Measurements from ENCODE around the gene LARP4B. TPM values are rescaled to one million over a fixed set of nuclear protein-coding genes. Genes with fewer than 3 reads are reported as not detected.

Gene LARP4B
- total RNA-seq, 1 experiment from 2014 or later = 75.4 TPM

- H3K4me2 ChIP-seq (ENCODE audit: low read depth, low read length, poor library complexity, severe bottlenecking) = no peak overlapping the region
- H3K27ac ChIP-seq (ENCODE audit: low read length) = no peak overlapping the region
- H3K36me3 ChIP-seq (ENCODE audit: insufficient read depth, low read length) = peaks cover 68% of the 10 kb centered on the region
- no peak for DNase-seq
- peaks cover 6% of the 10 kb centered on the region; the same call in 1 of the 2 replicates for H4K20me1 ChIP-seq (ENCODE audit: insufficient read depth, low read depth, low read length)
- no peak overlapping the region for H2AFZ ChIP-seq (ENCODE audit: low read length)
- peaks cover 100% of the 10 kb centered on the region for H3K79me2 ChIP-seq (ENCODE audit: low read length)
- no peak overlapping the region for H3K4me3 ChIP-seq (ENCODE audit: low read length)
- no peaks in the 10 kb centered on the region for H3K9me3 ChIP-seq (ENCODE audit: low read length)
- H3K9me2 ChIP-seq (replicated peaks; ENCODE audit: insufficient read depth, low read length) = no peaks in the 10 kb centered on the region
- peaks cover 21% of the 10 kb centered on the region for H3K4me1 ChIP-seq (ENCODE audit: low read length)
- H3K27me3 ChIP-seq (ENCODE audit: low read length) = no peaks in the 10 kb centered on the region
- H3K9ac ChIP-seq (ENCODE audit: low read length) = no peak overlapping the region
Measured at GRCh38 chr10:853017-853416, 78.5 kb downstream of the LARP4B start.

- Histone ChIP-seq H3K9me3 (ENCODE audit: low read length) (no peaks in the 10 kb centered on the region), H3K79me2 (ENCODE audit: low read length) (peaks cover 98% of the 10 kb centered on the region), H2AFZ (ENCODE audit: low read length) (no peak overlapping the region), H3K27me3 (ENCODE audit: low read length) (no peaks in the 10 kb centered on the region), H3K9ac (ENCODE audit: low read length) (no peak overlapping the region), H4K20me1 (ENCODE audit: insufficient read depth, low read depth, low read length) (peaks cover 9% of the 10 kb centered on the region; the same call in 1 of the 2 replicates), H3K27ac (ENCODE audit: low read length) (no peak overlapping the region), H3K4me3 (ENCODE audit: low read length) (no peak overlapping the region), H3K4me1 (ENCODE audit: low read length) (peaks cover 21% of the 10 kb centered on the region), H3K36me3 (ENCODE audit: insufficient read depth, low read length) (peaks cover 69% of the 10 kb centered on the region), H3K4me2 (ENCODE audit: low read depth, low read length, poor library complexity, severe bottlenecking) (no peak overlapping the region), H3K9me2 (replicated peaks; ENCODE audit: insufficient read depth, low read length) (no peaks in the 10 kb centered on the region)
- DNase-seq = no peak
Measured at GRCh38 chr10:852386-852785, 79.1 kb downstream of the LARP4B start.

GRCh38 chr10:851901-852300 is 79.6 kb downstream of the LARP4B start:
- H3K9me3 ChIP-seq (ENCODE audit: low read length) = no peaks in the 10 kb centered on the region
- peaks cover 21% of the 10 kb centered on the region for H3K4me1 ChIP-seq (ENCODE audit: low read length)
- H3K4me2 ChIP-seq (ENCODE audit: low read depth, low read length, poor library complexity, severe bottlenecking) = no peak overlapping the region
- H2AFZ ChIP-seq (ENCODE audit: low read length) = no peak overlapping the region
- H4K20me1 ChIP-seq (ENCODE audit: insufficient read depth, low read depth, low read length) = peaks cover 12% of the 10 kb centered on the region; the same call in 1 of the 2 replicates
- H3K4me3 ChIP-seq (ENCODE audit: low read length) = no peak overlapping the region
- no peaks in the 10 kb centered on the region for H3K9me2 ChIP-seq (replicated peaks; ENCODE audit: insufficient read depth, low read length)
- H3K27me3 ChIP-seq (ENCODE audit: low read length) = no peaks in the 10 kb centered on the region
- peaks cover 69% of the 10 kb centered on the region for H3K36me3 ChIP-seq (ENCODE audit: insufficient read depth, low read length)
- no peak overlapping the region for H3K27ac ChIP-seq (ENCODE audit: low read length)
- DNase-seq = peak; percentile 59
- peaks cover 98% of the 10 kb centered on the region for H3K79me2 ChIP-seq (ENCODE audit: low read length)
- no peak overlapping the region for H3K9ac ChIP-seq (ENCODE audit: low read length)

GRCh38 chr10:850093-850492 is 81.4 kb downstream of the LARP4B start:
- no peaks in the 10 kb centered on the region for H3K27me3 ChIP-seq (ENCODE audit: low read length)
- H2AFZ ChIP-seq (ENCODE audit: low read length) = no peak overlapping the region
- H3K4me1 ChIP-seq (ENCODE audit: low read length) = peaks cover 21% of the 10 kb centered on the region
- no peaks in the 10 kb centered on the region for H3K9me3 ChIP-seq (ENCODE audit: low read length)
- no peaks in the 10 kb centered on the region for H3K9me2 ChIP-seq (replicated peaks; ENCODE audit: insufficient read depth, low read length)
- peaks cover 98% of the 10 kb centered on the region for H3K79me2 ChIP-seq (ENCODE audit: low read length)
- H3K27ac ChIP-seq (ENCODE audit: low read length) = no peak overlapping the region
- peaks cover 68% of the 10 kb centered on the region for H3K36me3 ChIP-seq (ENCODE audit: insufficient read depth, low read length)
- H4K20me1 ChIP-seq (ENCODE audit: insufficient read depth, low read depth, low read length) = peaks cover 21% of the 10 kb centered on the region
- no peak for DNase-seq
- H3K4me2 ChIP-seq (ENCODE audit: low read depth, low read length, poor library complexity, severe bottlenecking) = no peak overlapping the region
- H3K4me3 ChIP-seq (ENCODE audit: low read length) = no peak overlapping the region
- H3K9ac ChIP-seq (ENCODE audit: low read length) = no peak overlapping the region

- no peaks in the 10 kb centered on the region for H3K9me3 ChIP-seq (ENCODE audit: low read length)
Measured at GRCh38 chr10:847868-848267, 83.6 kb downstream of the LARP4B start.

GRCh38 chr10:846126-846685 is 85.3 kb downstream of the LARP4B start:
- no peaks in the 10 kb centered on the region for H3K27me3 ChIP-seq (ENCODE audit: low read length)
- no peak overlapping the region for H2AFZ ChIP-seq (ENCODE audit: low read length)
- no peak overlapping the region for H3K27ac ChIP-seq (ENCODE audit: low read length)
- DNase-seq = no peak
- H3K36me3 ChIP-seq (ENCODE audit: insufficient read depth, low read length) = peaks cover 60% of the 10 kb centered on the region
- no peak overlapping the region for H3K4me3 ChIP-seq (ENCODE audit: low read length)
- peaks cover 85% of the 10 kb centered on the region for H3K79me2 ChIP-seq (ENCODE audit: low read length)
- H3K9me3 ChIP-seq (ENCODE audit: low read length) = no peaks in the 10 kb centered on the region
- peaks cover 21% of the 10 kb centered on the region for H4K20me1 ChIP-seq (ENCODE audit: insufficient read depth, low read depth, low read length)
- H3K4me1 ChIP-seq (ENCODE audit: low read length) = no peaks in the 10 kb centered on the region
- H3K9ac ChIP-seq (ENCODE audit: low read length) = no peak overlapping the region
- H3K9me2 ChIP-seq (replicated peaks; ENCODE audit: insufficient read depth, low read length) = no peaks in the 10 kb centered on the region
- no peak overlapping the region for H3K4me2 ChIP-seq (ENCODE audit: low read depth, low read length, poor library complexity, severe bottlenecking)

More at GRCh38 chr10:847868-848267, 83.6 kb downstream of the LARP4B start:
- H2AFZ ChIP-seq (ENCODE audit: low read length) = no peak overlapping the region
- no peak overlapping the region for H3K27ac ChIP-seq (ENCODE audit: low read length)
- H3K4me2 ChIP-seq (ENCODE audit: low read depth, low read length, poor library complexity, severe bottlenecking) = no peak overlapping the region
- H3K79me2 ChIP-seq (ENCODE audit: low read length) = peaks cover 93% of the 10 kb centered on the region
- H4K20me1 ChIP-seq (ENCODE audit: insufficient read depth, low read depth, low read length) = peaks cover 21% of the 10 kb centered on the region
- no peak overlapping the region for H3K9ac ChIP-seq (ENCODE audit: low read length)
- H3K4me3 ChIP-seq (ENCODE audit: low read length) = no peak overlapping the region
- no peaks in the 10 kb centered on the region for H3K9me2 ChIP-seq (replicated peaks; ENCODE audit: insufficient read depth, low read length)
- no peaks in the 10 kb centered on the region for H3K27me3 ChIP-seq (ENCODE audit: low read length)
- peaks cover 68% of the 10 kb centered on the region for H3K36me3 ChIP-seq (ENCODE audit: insufficient read depth, low read length)
- no peak for DNase-seq
- H3K4me1 ChIP-seq (ENCODE audit: low read length) = peaks cover 13% of the 10 kb centered on the region

GRCh38 chr10:845526-845925 is 86.0 kb downstream of the LARP4B start:
- Histone ChIP-seq H3K79me2 (ENCODE audit: low read length) (peaks cover 85% of the 10 kb centered on the region), H3K4me1 (ENCODE audit: low read length) (no peaks in the 10 kb centered on the region), H3K4me2 (ENCODE audit: low read depth, low read length, poor library complexity, severe bottlenecking) (no peak overlapping the region)

GRCh38 chr10:844552-844951 is 87.0 kb downstream of the LARP4B start:
- H3K9me3 ChIP-seq (ENCODE audit: low read length) = no peaks in the 10 kb centered on the region
- H3K4me2 ChIP-seq (ENCODE audit: low read depth, low read length, poor library complexity, severe bottlenecking) = no peak overlapping the region
- no peak overlapping the region for H3K9ac ChIP-seq (ENCODE audit: low read length)
- H3K36me3 ChIP-seq (ENCODE audit: insufficient read depth, low read length) = peaks cover 64% of the 10 kb centered on the region
- no peaks in the 10 kb centered on the region for H3K4me1 ChIP-seq (ENCODE audit: low read length)
- H3K27me3 ChIP-seq (ENCODE audit: low read length) = no peaks in the 10 kb centered on the region
- no peak overlapping the region for H2AFZ ChIP-seq (ENCODE audit: low read length)
- no peak overlapping the region for H3K4me3 ChIP-seq (ENCODE audit: low read length)
- DNase-seq = no peak
- no peaks in the 10 kb centered on the region for H3K9me2 ChIP-seq (replicated peaks; ENCODE audit: insufficient read depth, low read length)
- H3K79me2 ChIP-seq (ENCODE audit: low read length) = peaks cover 85% of the 10 kb centered on the region
- H3K27ac ChIP-seq (ENCODE audit: low read length) = no peak overlapping the region
- H4K20me1 ChIP-seq (ENCODE audit: insufficient read depth, low read depth, low read length) = peaks cover 16% of the 10 kb centered on the region

More at GRCh38 chr10:845526-845925, 86.0 kb downstream of the LARP4B start:
- no peak overlapping the region for H3K9ac ChIP-seq (ENCODE audit: low read length)
- H3K27me3 ChIP-seq (ENCODE audit: low read length) = no peaks in the 10 kb centered on the region
- H4K20me1 ChIP-seq (ENCODE audit: insufficient read depth, low read depth, low read length) = peaks cover 21% of the 10 kb centered on the region
- H3K36me3 ChIP-seq (ENCODE audit: insufficient read depth, low read length) = peaks cover 64% of the 10 kb centered on the region
- H3K9me3 ChIP-seq (ENCODE audit: low read length) = no peaks in the 10 kb centered on the region
- no peak overlapping the region for H2AFZ ChIP-seq (ENCODE audit: low read length)
- no peak overlapping the region for H3K4me3 ChIP-seq (ENCODE audit: low read length)
- DNase-seq = no peak
- H3K9me2 ChIP-seq (replicated peaks; ENCODE audit: insufficient read depth, low read length) = no peaks in the 10 kb centered on the region
- no peak overlapping the region for H3K27ac ChIP-seq (ENCODE audit: low read length)
